HG03135 (cell line): ENCODE measurements around the gene S1PR4.
A peak's percentile ranks its signal among the peaks of the same experiment; 100 is the strongest.
"Not testable (repeated sequence)": the region's sequence is repeated elsewhere in the genome, so short reads cannot be mapped to it uniquely, and the experiment has no call there.

Source experiments
- ATAC-seq: cut with Tn5 transposase; IDR thresholded peaks from one replicate; pipeline ENCODE4 v1.9.1; 2021; ENCODE audit warnings: mild to moderate bottlenecking, moderate library complexity; ENCODE audit not compliant: unreplicated experiment

The S1PR4 gene

GRCh38 chr19:3151563-3152418 is 26.8 kb upstream of the S1PR4 start:
- no peak for ATAC-seq

- no peak for ATAC-seq
Observed at GRCh38 chr19:3152419-3152780, 26.2 kb upstream of the S1PR4 start.

- ATAC-seq: no peak
Observed at GRCh38 chr19:3153286-3154230, 25.0 kb upstream of the S1PR4 start.

- not testable (repeated sequence) for ATAC-seq
Observed at GRCh38 chr19:3154447-3154846, 24.1 kb upstream of the S1PR4 start.

GRCh38 chr19:3154957-3155736 is 23.4 kb upstream of the S1PR4 start:
- peak; percentile 82 for ATAC-seq

- ATAC-seq: no peak
Observed at GRCh38 chr19:3157096-3157845, 21.3 kb upstream of the S1PR4 start.

GRCh38 chr19:3159565-3159964 is 19.0 kb upstream of the S1PR4 start:
- ATAC-seq: no peak

- ATAC-seq: no peak
Observed at GRCh38 chr19:3160219-3160618, 18.4 kb upstream of the S1PR4 start.

GRCh38 chr19:3161453-3161852 is 17.1 kb upstream of the S1PR4 start:
- no peak for ATAC-seq

- ATAC-seq: no peak
Observed at GRCh38 chr19:3162418-3163229, 15.9 kb upstream of the S1PR4 start.

- ATAC-seq: no peak
Observed at GRCh38 chr19:3163230-3163886, 15.2 kb upstream of the S1PR4 start.

GRCh38 chr19:3163943-3164342 is 14.6 kb upstream of the S1PR4 start:
- no peak for ATAC-seq

- no peak for ATAC-seq
Observed at GRCh38 chr19:3167533-3168272, 10.9 kb upstream of the S1PR4 start.

GRCh38 chr19:3171894-3172672 is 6.5 kb upstream of the S1PR4 start:
- no peak for ATAC-seq

GRCh38 chr19:3172673-3173000 is 5.9 kb upstream of the S1PR4 start:
- not testable (repeated sequence) for ATAC-seq

GRCh38 chr19:3175781-3176714 is 2.5 kb upstream of the S1PR4 start:
- no peak for ATAC-seq
